NCI-H1105 (cell line): ENCODE results near the gene ELOVL2.
"Not testable (repeated sequence)": the region's sequence is repeated elsewhere in the genome, so short reads cannot be mapped to it uniquely, and the experiment has no call there.

Experiments used
- DNase-seq: peaks from one replicate; lab custom pipeline; 2025; lab: John Stamatoyannopoulos, UW

The ELOVL2 gene

DNA sequence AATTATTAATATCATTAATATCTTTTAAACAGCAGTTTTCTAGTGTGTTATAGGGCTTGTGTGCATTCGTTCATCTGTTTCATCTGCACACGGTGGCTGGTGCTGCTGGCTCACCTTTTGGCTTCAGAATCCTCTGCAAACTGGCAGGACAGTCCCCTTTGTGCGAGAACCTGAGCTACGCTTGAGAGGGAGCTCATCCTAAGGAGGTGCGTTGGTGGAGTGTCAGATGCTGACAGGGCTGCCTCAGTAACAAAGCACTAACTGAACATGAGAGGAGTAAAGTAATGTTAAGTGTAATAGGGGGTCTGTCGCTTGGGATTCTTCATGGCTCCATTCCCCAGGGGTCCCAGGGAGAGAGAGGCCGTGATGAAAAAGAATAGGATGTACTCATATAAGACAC, 22.4 kb downstream of the ELOVL2 start:
- no peak for DNase-seq

DNA sequence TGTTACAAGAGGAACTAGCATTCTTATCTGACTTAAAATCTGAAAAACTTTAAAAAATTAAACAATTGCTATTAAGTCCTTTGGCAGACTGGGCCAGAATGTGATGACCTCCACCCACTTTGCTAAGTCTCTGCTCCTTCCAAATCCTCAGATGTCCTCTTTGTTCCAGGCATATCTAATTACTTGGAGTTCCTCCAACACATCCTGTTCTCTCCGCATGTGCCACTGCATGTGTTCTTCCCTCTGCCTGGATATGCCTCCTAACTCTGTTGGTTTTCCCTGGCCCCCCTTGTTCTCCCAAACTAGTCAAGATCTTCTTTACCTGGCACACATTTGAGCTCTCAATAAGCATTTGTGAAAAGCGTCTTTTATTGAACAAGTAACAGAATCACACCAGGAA, 23.1 kb downstream of the ELOVL2 start:
- no peak for DNase-seq

DNA sequence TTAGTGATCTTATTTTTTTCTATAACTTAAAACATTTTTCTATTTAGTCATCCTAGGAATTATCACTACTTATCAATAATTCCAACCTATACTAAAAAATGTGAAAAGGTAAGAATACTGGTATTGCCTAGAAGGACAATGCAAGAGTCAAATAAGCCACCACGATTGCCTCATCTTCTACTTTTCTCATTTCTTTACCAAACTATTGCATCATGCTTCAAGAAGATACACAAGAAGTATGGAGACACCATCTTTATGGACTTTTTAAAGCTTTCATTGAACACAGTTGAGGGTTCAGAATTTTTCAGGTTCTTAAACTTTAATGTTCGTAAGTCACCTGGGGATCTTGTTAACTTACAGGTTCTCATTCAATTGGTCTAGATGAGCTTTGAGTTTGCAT, 25.9 kb downstream of the ELOVL2 start:
- DNase-seq: no peak

DNA sequence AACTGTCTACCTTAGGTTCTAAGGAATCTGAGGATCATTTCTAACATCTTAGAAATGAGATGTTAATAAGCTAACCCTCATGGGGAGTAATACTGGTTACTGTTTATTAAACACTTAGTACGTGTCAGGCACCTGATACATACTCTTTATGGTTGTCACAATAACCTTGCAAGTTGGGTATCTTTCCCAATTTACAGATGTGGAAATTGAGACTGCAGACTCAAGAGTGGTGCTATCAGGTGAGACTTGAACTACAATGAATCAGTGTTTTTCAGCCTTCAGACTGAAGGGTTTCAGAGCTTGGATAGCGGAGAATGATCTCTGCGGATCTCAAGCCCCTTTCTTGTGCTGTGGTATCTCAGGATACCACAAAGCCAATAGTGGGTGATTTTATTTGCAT, 27.0 kb downstream of the ELOVL2 start:
- no peak for DNase-seq

DNA sequence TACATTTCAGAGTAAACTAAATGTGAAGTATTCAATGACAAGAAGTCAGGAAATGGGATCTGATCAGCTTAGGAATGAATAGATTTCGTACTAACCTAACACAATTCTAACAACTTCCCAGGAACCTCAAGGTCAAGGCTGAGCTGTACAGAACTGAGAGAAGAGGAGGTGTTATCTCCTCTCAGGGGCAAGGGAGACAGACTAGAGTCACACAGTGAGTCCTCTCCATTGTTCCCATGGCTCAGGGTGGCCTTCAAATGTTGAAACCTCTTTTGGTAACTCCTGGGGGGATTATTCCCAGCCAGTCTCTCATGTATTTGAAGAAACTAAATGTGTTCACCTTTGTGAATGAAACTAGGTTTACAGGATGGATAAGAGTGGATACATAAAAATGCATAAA, 27.7 kb downstream of the ELOVL2 start:
- no peak for DNase-seq

DNA sequence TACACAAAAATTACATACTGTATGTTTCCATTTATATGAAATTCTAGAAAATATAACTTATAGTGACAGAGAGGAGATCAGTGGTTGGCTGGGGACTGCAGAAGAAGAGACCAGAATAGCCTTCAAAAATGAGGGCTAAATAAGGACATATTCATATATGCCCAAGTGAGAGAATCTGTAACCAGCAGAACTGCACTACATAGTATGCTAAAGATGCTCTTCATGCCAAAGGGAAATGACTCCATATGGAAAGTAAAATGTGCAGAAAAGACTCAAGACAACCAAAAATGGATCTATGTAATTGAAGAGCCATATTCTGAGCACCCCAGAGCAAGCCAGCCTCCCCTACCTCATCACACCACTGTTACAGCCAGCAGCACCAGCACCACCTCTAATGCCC, 29.0 kb downstream of the ELOVL2 start:
- no peak for DNase-seq

DNA sequence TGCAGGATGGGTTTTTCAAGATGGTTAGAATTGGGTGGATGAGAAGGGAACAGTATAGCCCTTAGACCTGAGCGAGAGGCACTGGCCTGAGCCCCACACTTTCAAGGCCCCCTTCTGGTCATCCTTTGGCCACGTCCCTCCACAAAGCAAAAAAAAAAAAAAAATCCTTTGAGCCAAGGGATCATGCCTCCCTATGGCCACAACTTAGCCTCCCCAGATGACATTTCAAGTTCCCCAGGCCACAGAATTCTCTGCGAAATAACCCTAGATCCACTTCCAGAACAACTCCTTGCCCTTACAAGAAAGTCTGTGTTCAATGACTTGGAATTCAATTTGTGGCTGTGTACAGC, 30.4 kb downstream of the ELOVL2 start:
- DNase-seq: no peak

DNA sequence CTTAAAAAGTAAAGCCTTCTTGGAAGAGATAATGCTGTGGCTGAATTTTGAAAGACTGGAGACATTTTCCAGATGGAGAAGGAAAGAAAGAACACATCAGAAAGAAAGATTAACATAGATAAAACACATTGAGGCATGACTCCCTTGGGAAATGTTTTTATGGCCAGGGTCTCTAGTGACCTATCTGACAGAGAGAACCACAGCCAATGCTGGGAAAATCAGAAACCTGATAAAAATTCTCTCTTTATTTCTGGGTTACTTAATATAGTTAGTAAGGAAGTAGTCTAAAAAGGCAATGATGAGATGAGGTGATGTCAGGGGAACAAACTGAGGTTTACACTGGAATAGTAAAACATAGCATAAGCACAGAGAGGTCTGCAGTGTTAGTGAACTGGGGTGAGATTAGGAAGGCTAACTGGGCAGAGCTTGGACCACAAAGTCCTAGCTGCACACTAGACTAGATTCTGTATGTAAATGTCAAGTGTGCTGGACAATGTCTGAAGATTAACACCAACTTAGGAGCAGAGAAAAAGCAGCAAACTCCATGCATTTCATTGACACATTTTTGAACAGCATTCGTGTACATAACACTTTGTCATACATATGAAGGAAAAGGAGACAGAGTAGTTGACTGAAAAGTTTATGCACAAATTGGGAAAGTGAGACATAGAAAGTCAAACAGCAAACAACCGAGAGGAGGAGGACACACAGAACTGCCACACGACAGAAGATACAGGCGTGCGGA, 31.0 kb downstream of the ELOVL2 start:
- DNase-seq: no peak

DNA sequence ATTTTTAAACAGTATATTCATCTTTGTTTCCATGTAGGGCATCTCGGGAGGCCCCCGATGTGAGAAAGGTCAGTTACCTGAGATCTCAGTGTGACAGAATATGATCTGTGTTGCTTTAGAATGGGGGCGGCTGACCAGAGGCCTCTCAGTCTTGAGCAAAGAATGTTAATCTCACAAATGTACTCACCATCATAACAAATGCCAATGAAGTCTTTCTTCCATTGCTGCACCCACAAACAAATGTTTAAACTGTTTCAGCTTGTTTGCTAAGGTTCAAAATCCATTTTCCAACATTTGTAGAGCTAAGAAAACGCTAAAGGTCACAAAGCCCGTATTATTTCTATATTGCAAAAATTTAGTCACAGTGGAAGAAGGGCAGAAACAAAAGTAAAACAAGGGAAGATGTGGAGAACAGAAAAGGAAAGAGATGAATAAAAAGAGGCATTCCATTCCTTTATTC, 31.8 kb downstream of the ELOVL2 start:
- DNase-seq: no peak

DNA sequence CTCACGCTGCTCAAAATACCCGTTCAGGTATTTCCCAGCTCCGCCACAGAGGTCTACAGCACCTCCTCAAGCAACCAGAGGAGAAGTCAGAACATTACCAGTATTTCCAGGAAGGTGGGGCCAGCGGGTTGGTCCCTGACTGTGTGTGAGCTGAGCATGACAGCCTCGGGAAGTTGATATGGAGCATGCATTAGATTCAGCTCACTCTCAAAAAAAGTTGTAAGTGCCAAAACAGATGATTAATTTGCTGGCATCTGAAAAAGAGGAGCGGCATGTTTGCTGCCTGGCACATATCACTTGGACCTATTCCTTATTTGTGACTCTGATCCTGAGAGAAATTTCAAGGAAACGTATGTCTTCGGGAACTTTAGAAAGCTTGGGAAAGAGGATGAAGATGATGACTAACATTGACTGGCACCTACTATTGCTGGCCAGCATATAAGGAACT, 32.3 kb downstream of the ELOVL2 start:
- no peak for DNase-seq

DNA sequence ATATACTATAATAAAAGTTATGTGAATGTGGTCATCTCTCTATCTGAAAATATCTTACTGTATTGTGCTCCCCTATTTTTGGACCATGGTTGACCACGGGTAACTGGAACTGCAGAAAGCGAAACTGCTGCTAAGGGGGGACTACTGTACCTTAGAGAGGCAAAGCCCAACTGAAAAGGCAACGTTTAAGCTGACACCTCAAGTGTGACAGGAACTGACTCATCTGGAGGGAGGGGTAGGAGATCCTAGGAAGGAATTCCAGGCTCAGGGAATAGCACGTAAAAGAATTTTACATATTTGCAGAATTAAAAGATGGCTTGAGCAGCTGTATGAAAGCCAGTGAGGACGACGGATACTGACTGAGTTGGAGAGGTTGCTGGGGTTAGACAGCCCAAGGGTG, 34.8 kb downstream of the ELOVL2 start:
- DNase-seq: no peak

DNA sequence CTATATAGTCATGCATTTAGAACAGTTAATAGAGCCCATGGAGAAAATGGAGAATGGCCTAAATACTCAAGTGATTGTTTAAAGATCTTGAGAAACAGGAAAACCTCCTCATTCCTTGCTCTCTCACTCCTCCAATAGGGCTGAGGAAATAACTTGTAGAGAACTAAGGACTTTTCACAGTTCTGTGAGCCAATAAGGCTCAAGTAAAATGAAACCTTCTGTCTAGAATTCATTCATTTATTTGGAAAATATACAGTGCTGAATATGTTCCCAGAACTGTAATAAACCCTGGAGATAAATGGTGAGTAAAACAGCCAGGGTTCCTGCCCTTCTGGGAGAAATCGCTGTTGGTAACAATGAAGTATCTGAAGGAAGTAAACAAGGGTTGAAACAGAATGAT, 35.3 kb downstream of the ELOVL2 start:
- DNase-seq: no peak

DNA sequence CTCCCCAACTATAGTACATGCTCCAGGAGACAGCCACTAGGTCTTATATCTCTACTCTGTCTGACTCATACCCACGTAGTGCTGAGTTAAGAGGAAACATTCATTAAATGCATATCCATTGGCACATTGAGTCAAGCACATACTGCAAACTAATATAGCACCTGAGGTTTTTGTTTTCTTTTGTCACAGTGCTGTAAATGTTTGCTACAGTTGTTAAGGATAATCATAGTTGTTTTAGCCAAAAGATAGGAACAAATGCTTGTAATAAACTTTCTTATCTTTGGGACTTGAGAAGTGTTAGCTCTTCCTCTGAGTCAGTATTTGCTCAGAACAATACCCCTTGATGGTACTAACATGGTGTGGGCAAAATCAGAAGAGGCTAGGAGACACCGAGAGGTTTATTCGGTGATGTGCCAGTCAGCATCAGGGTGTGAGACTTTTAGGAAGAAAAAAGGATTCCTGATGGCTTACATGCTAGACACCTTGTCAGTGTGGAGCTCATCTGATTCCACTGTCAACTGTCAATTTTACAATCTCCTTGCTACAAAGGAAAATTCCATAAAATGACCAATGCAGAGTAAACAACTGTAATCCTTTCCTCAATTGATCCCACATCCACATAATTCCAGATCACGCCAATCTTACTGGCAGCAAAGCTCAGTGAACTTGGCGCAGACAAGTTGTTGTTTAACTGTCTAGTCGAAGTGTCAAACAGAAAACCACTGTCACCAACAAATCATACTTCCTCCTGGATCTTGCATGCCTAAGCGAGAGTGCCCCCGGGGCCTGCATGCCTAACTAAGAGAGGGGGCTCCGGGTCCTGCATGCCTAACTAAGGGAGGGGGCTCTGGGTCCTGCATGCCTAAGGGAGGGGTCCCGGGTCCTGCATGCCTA, 36.1 kb downstream of the ELOVL2 start:
- DNase-seq: no peak

DNA sequence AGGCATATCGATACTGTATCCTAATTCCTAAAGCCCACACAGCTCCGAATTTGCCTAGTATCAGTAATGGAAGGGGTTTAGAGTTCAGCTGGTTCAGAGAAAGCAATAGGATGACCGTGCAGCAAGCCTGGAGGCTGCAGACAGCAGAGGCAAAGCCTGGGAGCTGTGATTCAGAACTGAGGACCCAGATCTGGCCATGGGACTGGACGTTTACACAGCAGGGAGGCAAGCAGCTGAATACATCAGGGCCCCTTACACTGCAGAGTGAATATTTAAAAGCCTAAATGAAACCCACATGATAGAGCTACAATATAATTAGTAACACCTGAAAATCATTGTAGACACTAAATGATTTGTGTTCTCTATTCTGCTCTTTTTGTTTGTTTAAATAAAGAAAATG, 38.0 kb downstream of the ELOVL2 start:
- DNase-seq: no peak

DNA sequence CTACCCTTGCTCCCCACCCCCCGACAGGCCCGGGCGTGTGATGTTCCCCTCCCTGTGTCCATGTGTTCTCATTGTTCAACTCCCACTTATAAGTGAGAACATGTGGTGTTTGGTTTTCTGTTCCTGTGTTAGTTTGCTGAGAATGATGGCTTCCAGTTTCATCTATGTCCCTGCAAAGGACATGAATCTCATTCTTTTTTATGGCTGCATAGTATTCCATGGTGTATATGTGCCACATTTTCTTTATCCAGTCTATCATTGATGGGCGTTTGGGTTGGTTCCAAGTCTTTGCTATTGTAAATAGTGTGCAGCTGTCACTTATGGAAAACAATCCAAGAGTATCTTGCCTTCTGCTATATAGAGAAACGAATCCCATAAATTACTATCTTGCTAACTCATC, 40.8 kb downstream of the ELOVL2 start:
- not testable (repeated sequence) for DNase-seq

DNA sequence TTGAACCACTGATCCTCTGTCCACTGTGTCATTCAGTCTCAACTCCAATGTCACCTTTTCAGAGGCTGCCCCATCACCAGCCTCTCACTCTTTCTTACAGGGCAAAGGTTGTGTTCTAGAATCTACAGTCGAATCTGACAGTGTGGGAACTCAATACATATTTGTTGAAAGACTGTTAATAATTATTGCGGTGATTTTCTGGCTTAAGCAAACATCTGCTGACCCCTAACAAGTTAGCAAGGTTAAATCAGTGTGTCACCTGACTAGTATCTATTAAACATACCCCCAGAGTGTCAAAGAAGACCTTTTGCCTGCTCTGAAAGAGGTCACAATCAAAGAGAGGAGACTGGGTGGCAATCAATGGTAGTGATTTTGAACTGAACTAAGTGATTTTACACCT, 41.9 kb downstream of the ELOVL2 start:
- DNase-seq: no peak

DNA sequence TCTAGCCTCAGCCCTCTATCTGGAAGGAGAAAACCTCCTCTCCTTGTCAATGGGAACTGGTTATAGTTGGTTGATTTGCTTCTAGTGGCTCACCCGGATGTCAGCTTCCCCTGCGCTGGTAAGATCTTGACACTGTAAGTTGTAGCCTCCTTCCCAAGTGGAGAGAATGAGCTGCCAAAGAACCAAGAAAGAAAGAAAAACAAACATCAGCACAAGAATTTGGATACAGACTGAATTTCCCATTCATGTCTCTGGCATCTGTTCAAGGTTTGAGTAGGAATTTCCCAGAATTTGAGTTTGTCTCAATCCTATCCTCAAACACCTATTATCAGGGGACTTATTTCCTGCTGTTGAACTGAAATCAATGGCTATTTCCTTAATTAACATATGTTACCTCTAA, 44.1 kb downstream of the ELOVL2 start:
- DNase-seq: no peak

DNA sequence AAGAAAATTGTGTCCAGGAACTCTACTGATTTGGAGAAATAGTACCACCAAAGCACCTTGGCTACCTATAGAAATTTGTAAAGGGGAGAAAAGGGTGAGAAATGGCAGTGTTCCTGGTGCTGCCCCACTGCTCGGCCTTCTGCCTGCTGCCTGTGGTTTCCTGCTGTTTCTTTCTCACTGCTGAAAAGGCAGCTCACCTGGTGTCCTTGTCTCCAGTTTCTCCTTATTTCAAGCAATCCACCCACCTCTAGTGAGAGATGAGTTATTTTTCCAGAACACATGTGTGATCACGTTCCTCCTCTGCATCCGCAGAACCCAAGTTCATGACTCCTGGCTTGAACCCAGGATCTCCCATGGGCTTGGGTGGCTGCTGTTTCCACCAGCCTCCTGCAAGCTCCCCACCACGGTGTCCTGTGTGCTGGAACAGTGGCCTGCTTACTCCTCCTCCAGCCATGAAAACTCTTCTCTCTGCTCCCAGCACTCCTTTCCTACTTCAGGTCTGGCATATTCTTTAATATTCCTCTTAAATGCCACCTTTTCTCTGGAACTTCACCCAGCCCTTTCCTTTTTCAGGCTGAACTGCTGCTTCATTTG, 48.9 kb downstream of the ELOVL2 start:
- no peak for DNase-seq

DNA sequence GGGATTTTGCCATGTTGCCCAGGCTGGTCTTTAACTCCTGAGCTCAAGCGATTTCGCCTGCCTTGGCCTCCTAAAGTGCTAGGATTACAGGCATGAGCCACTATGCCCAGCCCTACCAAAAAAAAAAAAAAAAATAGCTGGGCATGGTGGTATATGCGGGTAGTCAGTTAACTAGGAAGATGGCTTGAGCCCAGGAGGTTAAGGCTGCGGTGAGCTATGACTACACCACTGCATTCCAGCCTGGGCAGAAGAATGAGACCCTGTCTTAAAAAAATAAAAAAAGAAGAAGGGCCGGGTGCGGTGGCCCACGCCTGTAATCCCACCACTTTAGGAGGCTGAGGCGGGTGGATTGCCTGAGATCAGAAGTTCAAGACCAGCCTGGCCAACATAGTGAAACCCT, 50.2 kb downstream of the ELOVL2 start:
- DNase-seq: no peak

DNA sequence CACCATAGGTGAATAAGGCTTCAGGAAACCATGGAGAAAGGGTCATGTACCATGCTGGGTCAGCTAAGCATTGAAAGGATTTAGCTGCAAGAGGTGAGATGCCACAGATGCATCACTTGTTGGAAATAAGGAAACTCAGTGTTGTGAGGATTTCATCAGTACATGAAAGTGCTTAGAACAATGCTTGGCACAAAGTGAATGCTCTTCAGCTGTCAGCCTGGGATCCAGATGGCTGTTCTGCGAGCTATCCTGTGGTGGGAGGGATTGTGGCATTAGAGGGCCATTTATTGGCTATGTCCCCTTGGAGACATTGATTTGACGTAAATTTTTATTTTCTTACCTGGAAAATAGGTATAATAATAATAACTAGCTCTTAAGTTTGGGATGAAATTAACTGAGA, 53.0 kb downstream of the ELOVL2 start:
- no peak for DNase-seq

DNA sequence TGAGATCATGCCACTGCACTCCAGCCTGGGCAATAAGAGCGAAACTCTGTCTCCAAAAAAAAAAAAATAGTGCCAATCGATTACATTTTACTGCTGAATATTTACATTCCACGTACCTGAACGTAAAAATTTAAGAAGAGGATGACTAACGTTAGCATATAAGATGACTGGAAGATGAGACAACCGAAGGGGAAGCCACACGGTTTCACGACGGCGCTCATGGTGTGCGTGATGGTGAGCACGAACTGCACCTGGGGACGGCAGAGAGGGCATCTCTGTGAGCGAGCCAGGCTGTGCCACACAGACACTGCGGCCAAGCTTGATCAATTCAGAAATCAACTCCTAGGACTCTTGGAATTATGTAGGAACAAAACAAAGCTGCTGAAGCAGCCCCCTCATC, 54.5 kb downstream of the ELOVL2 start:
- no peak for DNase-seq

DNA sequence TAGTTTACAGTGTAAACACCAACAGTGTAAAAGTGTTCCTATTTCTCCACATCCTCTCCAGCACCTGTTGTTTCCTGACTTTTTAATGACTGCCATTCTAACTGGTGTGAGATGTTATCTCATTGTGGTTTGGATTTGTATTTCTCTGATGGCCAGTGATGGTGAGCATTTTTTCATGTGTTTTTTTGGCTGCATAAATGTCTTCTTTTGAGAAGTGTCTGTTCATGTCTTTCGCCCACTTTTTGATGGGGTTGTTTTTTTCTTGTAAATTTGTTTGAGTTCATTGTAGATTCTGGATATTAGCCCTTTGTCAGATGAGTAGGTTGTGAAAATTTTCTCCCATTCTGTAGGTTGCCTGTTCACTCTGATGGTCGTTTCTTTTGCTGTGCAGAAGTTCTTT, 59.1 kb downstream of the ELOVL2 start:
- DNase-seq: not testable (repeated sequence)

DNA sequence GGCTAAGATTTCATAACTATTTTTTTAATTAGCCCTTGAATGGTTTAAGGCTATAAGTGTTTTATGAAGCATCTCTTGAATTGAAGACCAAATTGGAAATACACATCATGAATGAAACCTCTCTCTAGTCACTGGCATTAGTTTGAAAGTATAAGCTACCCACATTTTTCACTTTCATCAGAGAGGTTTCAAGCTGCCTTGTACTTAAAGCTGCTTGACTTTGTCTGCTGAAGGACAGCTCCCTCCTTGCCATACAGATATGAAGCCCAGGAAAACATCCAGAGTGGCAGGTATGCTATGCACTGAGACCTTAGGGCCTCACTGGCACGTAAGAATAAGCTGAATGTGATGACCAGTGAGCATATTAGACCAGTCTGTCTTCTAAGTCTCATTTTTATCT, 62.7 kb downstream of the ELOVL2 start:
- DNase-seq: no peak
